GM21723 (cell line): ENCODE data around the gene HOXD11.

Experiments
- ATAC-seq: cut with Tn5 transposase; IDR thresholded peaks from one replicate; pipeline ENCODE4 v1.9.1; 2021; ENCODE audit warnings: mild to moderate bottlenecking, moderate library complexity; ENCODE audit not compliant: unreplicated experiment

The HOXD11 gene

GRCh38 chr2:176105078-176105729, 1.9 kb upstream of the HOXD11 start:
- no peak for ATAC-seq

GRCh38 chr2:176105730-176106580, 1.1 kb upstream of the HOXD11 start:
- no peak for ATAC-seq

- no peak for ATAC-seq
Measured at GRCh38 chr2:176107731-176108181, 676 bp downstream of the HOXD11 start.

- no peak for ATAC-seq
Measured at GRCh38 chr2:176109192-176109901, 2.3 kb downstream of the HOXD11 start.

GRCh38 chr2:176109946-176110345, 2.9 kb downstream of the HOXD11 start:
- ATAC-seq, result no peak

- no peak for ATAC-seq
Measured at GRCh38 chr2:176110415-176111308, 3.6 kb downstream of the HOXD11 start.

- no peak for ATAC-seq
Measured at GRCh38 chr2:176111309-176111663, 4.2 kb downstream of the HOXD11 start.

- no peak for ATAC-seq
Measured at GRCh38 chr2:176111846-176112374, 4.8 kb downstream of the HOXD11 start.

GRCh38 chr2:176112375-176113302, 5.6 kb downstream of the HOXD11 start:
- ATAC-seq, result no peak

GRCh38 chr2:176114120-176114929, 7.2 kb downstream of the HOXD11 start:
- ATAC-seq, result no peak

- ATAC-seq, result no peak
Measured at GRCh38 chr2:176114930-176115625, 8.0 kb downstream of the HOXD11 start.

GRCh38 chr2:176115883-176116813, 9.1 kb downstream of the HOXD11 start, which contains the start of gene HOXD10:
Gene HOXD10 (plus strand): TSS chr2:176116778. CDS start chr2:176116834, 56 bp downstream.
- no peak for ATAC-seq

- no peak for ATAC-seq
Measured at GRCh38 chr2:176117162-176117822, 10.2 kb downstream of the HOXD11 start.

- ATAC-seq, result no peak
Measured at GRCh38 chr2:176117823-176118371, 10.8 kb downstream of the HOXD11 start.

- no peak for ATAC-seq
Measured at GRCh38 chr2:176118601-176119339, 11.7 kb downstream of the HOXD11 start.
